Peyer's patch (tissue), 4 donors: ENCODE results near the gene IKZF3. TPM values are rescaled to one million over a fixed set of nuclear protein-coding genes. Genes with fewer than 3 reads are reported as not detected.

Experiments used
- DNase-seq, 3 donors: peaks; one replicate each; pipeline ENCODE4 v3.0.0-alpha.2; 2017 to 2019
- H3K27ac ChIP-seq, 4 donors: fragments of 200-600 bp; sonication (generic); one replicate each; pipeline ENCODE4 v1.5.1; 2016 to 2019
- H3K27me3 ChIP-seq, 2 donors: fragments of 200-600 bp; sonication (generic); one replicate each; pipeline ENCODE4 v1.5.1; 2019
- H3K36me3 ChIP-seq, 3 donors: fragments of 200-600 bp; sonication (generic); one replicate each; pipeline ENCODE4 v1.5.1; 2016 to 2019
- H3K4me1 ChIP-seq, 4 donors: fragments of 200-600 bp; sonication (generic); one replicate each; pipeline ENCODE4 v1.5.1; 2016 to 2019
- H3K4me3 ChIP-seq, 4 donors: fragments of 200-600 bp; sonication (generic); 1 replicate in 3 of 4; 2 replicates in 1 of 4; pipeline ENCODE4 v1.5.1; 2016 to 2019; ENCODE audit warnings: mild to moderate bottlenecking in 1 of 4
- H3K9me3 ChIP-seq, 4 donors: fragments of 200-600 bp; sonication (generic); one replicate each; pipeline ENCODE4 v1.5.1; 2016 to 2019; ENCODE audit warnings: mild to moderate bottlenecking in 1 of 4
- CTCF ChIP-seq, 6 experiments: fragments of 450-650 bp in 4 of 6; fragments of 200-600 bp in 2 of 6; sonication (generic) in 1 of 6; IDR thresholded peaks; one replicate each; pipeline ENCODE4 v1.5.1; 2017 to 2019; ENCODE audit warnings: antibody characterized with exemption in 6 of 6, mild to moderate bottlenecking in 3 of 6, moderate library complexity in 1 of 6
- POLR2A ChIP-seq, 2 donors: fragments of 450-650 bp; IDR thresholded peaks; one replicate each; pipeline ENCODE4 v1.5.1; 2017; ENCODE audit warnings: antibody characterized with exemption in 2 of 2, mild to moderate bottlenecking in 2 of 2, moderate library complexity in 2 of 2
- total RNA-seq, 4 donors: library from RNA; depleted of rRNA; stranded (reverse); fragments of >200 nt; gene quantifications; one replicate each; pipeline ENCODE4 v1.1.0, GENCODE V29; 2016

The IKZF3 gene
- total RNA-seq, 4 donors from 2014 or later, result 5.4 to 45.4 (median 7.0) TPM

DNA sequence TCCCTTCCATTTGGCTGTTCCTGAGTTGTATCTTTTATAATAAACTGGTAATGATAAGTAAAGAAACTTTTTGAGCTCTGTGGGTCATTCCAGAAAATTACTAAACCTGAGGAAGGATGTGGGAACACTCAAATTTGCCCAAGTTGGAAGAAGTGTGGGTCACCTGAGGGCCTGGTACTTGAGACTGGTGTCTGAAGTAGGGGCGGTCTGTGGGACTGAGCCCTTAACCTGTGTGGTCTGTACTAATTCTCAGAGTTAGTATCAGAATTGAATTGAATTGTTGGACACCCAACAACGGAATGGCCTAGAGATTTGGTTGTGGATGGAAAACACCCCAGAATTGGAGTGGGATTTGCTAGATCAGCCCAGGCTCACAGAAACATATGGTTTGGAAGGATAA, 43.1 kb downstream of the IKZF3 start:
- Histone ChIP-seq H3K9me3 (peaks cover 0 to 20% (median 5%) of the 10 kb centered on the region in 4 donors), H3K4me3 (no peak overlapping the region), H3K36me3 (no peaks in the 10 kb centered on the region), H3K4me1 (peaks cover 0 to 10% (median 0%) of the 10 kb centered on the region in 4 donors), H3K27me3 (no peaks in the 10 kb centered on the region), H3K27ac (peak overlapping the region in 1 of 4 donors; percentile 55)
- no peak for DNase-seq
- TF ChIP-seq CTCF (IDR thresholded peaks at IDR 0.05) (no peak), POLR2A (IDR thresholded peaks at IDR 0.05) (no peak)

- H3K27me3 ChIP-seq, result no peaks in the 10 kb centered on the region
- H3K4me1 ChIP-seq, result peaks cover 0 to 10% (median 0%) of the 10 kb centered on the region in 4 donors
- H3K36me3 ChIP-seq, result no peaks in the 10 kb centered on the region
- no peak overlapping the region for H3K4me3 ChIP-seq
- no peak for DNase-seq
- H3K9me3 ChIP-seq, result peaks cover 0 to 20% (median 5%) of the 10 kb centered on the region in 4 donors
- peak overlapping the region in 2 of 4 donors; percentile 16 to 55 for H3K27ac ChIP-seq
- TF ChIP-seq CTCF (IDR thresholded peaks at IDR 0.05) (no peak), POLR2A (IDR thresholded peaks at IDR 0.05) (no peak)
These were observed 43.6 kb downstream of the IKZF3 start for GRCh38 chr17:39820541-39820940.

- Histone ChIP-seq H3K4me3 (no peak overlapping the region), H3K9me3 (peaks cover 0 to 4% (median 2%) of the 10 kb centered on the region in 4 donors), H3K27me3 (no peaks in the 10 kb centered on the region), H3K27ac (peak overlapping the region in 2 of 4 donors; percentile 13 to 73), H3K36me3 (no peaks in the 10 kb centered on the region), H3K4me1 (peaks cover 0 to 10% (median 0%) of the 10 kb centered on the region in 4 donors)
- DNase-seq, result no peak
- no peak for TF ChIP-seq CTCF (IDR thresholded peaks at IDR 0.05)
- no peak for TF ChIP-seq POLR2A (IDR thresholded peaks at IDR 0.05)
These were observed 45.6 kb downstream of the IKZF3 start for GRCh38 chr17:39818358-39819000.

DNA sequence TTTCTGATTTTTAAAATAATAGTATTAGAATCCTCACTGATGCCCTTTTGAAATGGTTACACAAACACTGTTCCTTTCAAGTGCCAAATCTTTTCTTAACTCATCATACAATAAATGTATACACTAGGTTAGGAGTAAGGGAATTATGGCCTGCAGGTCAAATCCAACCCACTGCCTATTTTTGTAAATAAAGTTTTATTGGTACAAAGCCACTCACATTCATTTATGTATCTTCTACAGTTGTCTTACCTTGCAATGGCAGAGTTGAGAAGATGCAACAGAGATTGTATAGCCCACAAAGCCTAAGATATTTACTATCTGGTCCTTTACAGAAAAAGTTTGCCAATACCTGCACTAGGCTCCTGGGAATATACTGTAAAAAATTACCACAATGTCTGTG, 47.8 kb downstream of the IKZF3 start:
- Histone ChIP-seq H3K9me3 (no peaks in the 10 kb centered on the region), H3K27me3 (no peaks in the 10 kb centered on the region), H3K27ac (no peak overlapping the region), H3K36me3 (no peaks in the 10 kb centered on the region), H3K4me3 (no peak overlapping the region), H3K4me1 (peaks cover 0 to 10% (median 0%) of the 10 kb centered on the region in 4 donors)
- TF ChIP-seq POLR2A (IDR thresholded peaks at IDR 0.05) (no peak), CTCF (IDR thresholded peaks at IDR 0.05) (no peak)
- no peak for DNase-seq

GRCh38 chr17:39814497-39814896, 49.6 kb downstream of the IKZF3 start:
- H3K27me3 ChIP-seq, result no peaks in the 10 kb centered on the region
- H3K4me3 ChIP-seq, result no peak overlapping the region
- H3K4me1 ChIP-seq, result peaks cover 0 to 5% (median 0%) of the 10 kb centered on the region in 4 donors
- no peaks in the 10 kb centered on the region for H3K9me3 ChIP-seq
- no peak for TF ChIP-seq POLR2A (IDR thresholded peaks at IDR 0.05)
- H3K36me3 ChIP-seq, result no peaks in the 10 kb centered on the region
- DNase-seq, result no peak
- H3K27ac ChIP-seq, result peak overlapping the region in 2 of 4 donors; percentile 7 to 44

DNA sequence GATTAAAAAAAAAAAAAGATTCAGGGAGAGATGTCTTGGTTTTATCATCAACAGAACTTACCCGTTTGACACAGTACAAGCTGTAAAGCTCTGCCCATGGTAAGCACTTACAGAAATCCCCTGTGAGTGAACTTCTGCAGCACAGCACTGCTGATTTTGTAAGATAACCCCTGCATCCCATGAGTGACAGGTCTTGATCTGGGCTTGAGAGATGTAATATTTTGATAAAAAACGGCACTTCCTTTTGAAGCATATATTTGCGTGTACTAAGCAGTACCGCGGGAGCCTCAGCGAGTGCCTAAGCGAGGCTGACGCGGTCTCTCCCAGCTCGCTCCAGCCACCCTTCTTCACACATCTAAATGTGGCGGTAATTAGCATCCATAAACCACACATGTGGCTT, 50.5 kb downstream of the IKZF3 start:
- Histone ChIP-seq H3K27ac (peak overlapping the region in 3 of 4 donors; percentile 27 to 52 (median 44)), H3K36me3 (no peaks in the 10 kb centered on the region), H3K27me3 (no peaks in the 10 kb centered on the region), H3K4me3 (no peak overlapping the region), H3K9me3 (no peaks in the 10 kb centered on the region), H3K4me1 (peaks cover 0 to under 1% (median 0%) of the 10 kb centered on the region in 4 donors)
- TF ChIP-seq POLR2A (IDR thresholded peaks at IDR 0.05) (no peak), CTCF (IDR thresholded peaks at IDR 0.05) (no peak)
- peak in 2 of 3 donors; percentile 46 to 70 for DNase-seq
